Neuron (in vitro differentiated cells): Measurements from ENCODE around the gene CFD.

Experiments
- H2AFZ ChIP-seq: one replicate; pipeline ENCODE4 v1.6.1; 2013; ENCODE audit warnings: low read depth, mild to moderate bottlenecking, inconsistent platforms, low read length, moderate library complexity
- H3K27me3 ChIP-seq: one replicate; pipeline ENCODE4 v1.6.1; 2013; ENCODE audit warnings: low read length; ENCODE audit not compliant: insufficient read depth
- H3K36me3 ChIP-seq: one replicate; pipeline ENCODE4 v1.6.1; 2013; ENCODE audit warnings: low read length; ENCODE audit not compliant: insufficient read depth
- H3K4me1 ChIP-seq: one replicate; pipeline ENCODE4 v1.6.1; 2013; ENCODE audit warnings: low read length; ENCODE audit not compliant: insufficient read depth
- H3K4me3 ChIP-seq: 2 replicates; pipeline ENCODE4 v1.5.1; 2013; ENCODE audit warnings: mild to moderate bottlenecking, low read length, moderate library complexity
- H3K9me3 ChIP-seq: one replicate; pipeline ENCODE4 v1.6.1; 2013; ENCODE audit warnings: low read length

CFD gene

GRCh38 chr19:867301-867793, 7.9 kb downstream of the CFD start:
- peaks cover 4% of the 10 kb centered on the region for H3K9me3 ChIP-seq
- H3K27me3 ChIP-seq = no peaks in the 10 kb centered on the region
- no peak overlapping the region for H2AFZ ChIP-seq
- no peak overlapping the region for H3K4me3 ChIP-seq
- peaks cover 43% of the 10 kb centered on the region for H3K36me3 ChIP-seq
- no peaks in the 10 kb centered on the region for H3K4me1 ChIP-seq

DNA sequence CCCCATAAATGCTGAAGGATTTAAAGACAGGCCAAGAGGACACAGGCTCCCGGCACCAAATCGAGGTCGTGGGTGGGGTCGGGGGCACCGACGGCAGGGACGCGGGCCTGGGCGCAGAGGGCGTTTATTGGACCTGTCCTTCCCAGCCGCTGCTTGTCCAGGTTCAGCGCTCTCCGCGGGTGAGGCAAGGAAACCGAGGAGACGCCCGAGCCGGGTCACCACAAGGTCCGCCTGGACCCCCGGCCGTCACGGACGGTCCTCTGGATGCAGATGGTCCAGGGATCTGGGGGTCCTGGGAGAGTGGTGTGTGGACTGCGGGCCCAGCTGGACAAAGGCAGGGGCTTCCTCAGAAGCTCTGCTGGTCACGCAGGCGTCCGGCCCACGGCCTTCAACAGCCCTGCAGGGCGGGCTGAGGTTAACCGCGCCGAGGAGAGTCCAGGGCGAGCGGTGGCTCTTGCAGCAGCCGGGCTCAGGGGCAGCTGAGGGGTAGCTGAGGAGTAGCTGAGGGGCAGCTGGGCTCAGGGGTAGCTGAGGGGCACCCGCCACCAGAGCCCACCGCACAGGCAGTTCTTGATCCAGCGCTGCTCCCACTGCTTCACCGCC, 8.5 kb downstream of the CFD start:
- Histone ChIP-seq H3K9me3 (peaks cover 4% of the 10 kb centered on the region), H3K4me3 (no peak overlapping the region), H3K4me1 (no peaks in the 10 kb centered on the region), H2AFZ (no peak overlapping the region), H3K27me3 (no peaks in the 10 kb centered on the region), H3K36me3 (peaks cover 44% of the 10 kb centered on the region)

DNA sequence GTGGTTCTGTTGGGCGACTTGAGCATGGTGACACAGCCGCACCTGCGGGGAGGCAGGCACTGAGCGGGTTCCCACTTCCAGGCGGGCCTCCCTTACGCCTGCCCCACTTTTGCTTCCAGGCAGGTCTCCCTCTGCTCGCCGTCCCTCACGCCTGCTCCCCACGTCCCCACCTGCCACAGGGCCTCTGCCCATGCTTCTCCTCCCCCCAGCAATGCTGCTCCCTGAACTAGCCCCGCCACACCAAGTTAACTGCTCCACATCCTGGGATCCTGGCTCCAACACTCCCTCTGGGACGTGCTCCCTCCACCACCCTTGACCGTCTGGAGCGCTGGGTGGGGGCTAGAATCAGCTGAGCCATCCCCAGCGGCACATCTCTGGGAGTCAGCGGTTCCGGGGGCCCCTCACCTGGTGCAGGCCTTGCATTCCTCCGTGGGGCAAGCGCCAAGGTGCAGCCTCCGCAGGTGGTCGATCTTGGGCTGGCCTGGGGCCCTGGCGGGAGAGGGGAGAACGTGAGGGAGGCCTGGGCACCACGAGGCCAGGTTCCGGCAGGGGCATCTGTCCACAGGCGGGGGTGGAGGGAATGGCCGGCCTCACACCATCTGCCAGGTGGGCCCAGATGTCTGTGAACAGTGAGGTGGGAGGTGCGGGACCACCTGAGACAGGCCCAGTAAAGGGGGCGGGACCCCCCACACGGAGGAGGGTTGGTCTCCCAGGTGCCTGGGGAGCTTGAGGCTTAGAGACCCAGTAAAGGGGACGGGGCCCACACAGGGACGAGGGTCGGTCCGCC, 9.2 kb downstream of the CFD start:
- Histone ChIP-seq H3K4me1 (no peaks in the 10 kb centered on the region), H3K36me3 (peaks cover 48% of the 10 kb centered on the region), H3K27me3 (no peaks in the 10 kb centered on the region), H2AFZ (no peak overlapping the region), H3K4me3 (no peak overlapping the region), H3K9me3 (peaks cover 4% of the 10 kb centered on the region)

GRCh38 chr19:869245-870177, 10.0 kb downstream of the CFD start:
- Histone ChIP-seq H3K4me3 (no peak overlapping the region), H3K27me3 (no peaks in the 10 kb centered on the region), H3K9me3 (peaks cover 4% of the 10 kb centered on the region), H3K4me1 (no peaks in the 10 kb centered on the region), H2AFZ (no peak overlapping the region), H3K36me3 (peaks cover 53% of the 10 kb centered on the region)

GRCh38 chr19:870314-870713, 10.8 kb downstream of the CFD start:
- peaks cover 4% of the 10 kb centered on the region for H3K9me3 ChIP-seq
- no peaks in the 10 kb centered on the region for H3K27me3 ChIP-seq
- no peak overlapping the region for H3K4me3 ChIP-seq
- peaks cover 58% of the 10 kb centered on the region for H3K36me3 ChIP-seq
- no peaks in the 10 kb centered on the region for H3K4me1 ChIP-seq
- H2AFZ ChIP-seq = no peak overlapping the region

DNA sequence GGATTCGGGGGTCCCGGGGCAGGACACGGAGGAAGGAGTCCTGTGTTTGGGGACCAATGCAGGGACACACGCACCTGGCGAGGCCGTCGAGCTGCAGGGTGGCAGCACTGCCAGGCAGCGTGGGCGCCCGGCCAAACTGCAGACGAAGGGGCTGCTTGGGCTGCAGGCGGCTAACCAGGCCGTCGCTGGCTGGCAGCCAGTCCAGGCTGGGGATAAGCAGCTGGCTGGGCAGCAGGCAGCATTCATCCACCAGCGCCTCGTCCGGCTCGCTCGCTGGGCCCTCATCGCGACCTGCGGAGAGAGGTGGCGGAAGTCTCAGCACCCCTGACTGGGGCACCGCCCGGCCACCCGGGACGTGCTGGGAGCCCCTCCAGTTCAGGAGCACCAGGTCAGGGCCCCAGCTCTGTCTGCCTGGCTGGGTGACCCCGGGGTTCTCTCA, 11.5 kb downstream of the CFD start:
- Histone ChIP-seq H3K36me3 (peaks cover 64% of the 10 kb centered on the region), H2AFZ (no peak overlapping the region), H3K4me3 (no peak overlapping the region), H3K27me3 (no peaks in the 10 kb centered on the region), H3K9me3 (peaks cover 4% of the 10 kb centered on the region), H3K4me1 (no peaks in the 10 kb centered on the region)

GRCh38 chr19:871446-872265, 12.2 kb downstream of the CFD start:
- no peaks in the 10 kb centered on the region for H3K4me1 ChIP-seq
- no peaks in the 10 kb centered on the region for H3K27me3 ChIP-seq
- no peak overlapping the region for H3K4me3 ChIP-seq
- H3K36me3 ChIP-seq = peaks cover 68% of the 10 kb centered on the region
- no peak overlapping the region for H2AFZ ChIP-seq
- H3K9me3 ChIP-seq = peaks cover 4% of the 10 kb centered on the region

- Histone ChIP-seq H3K9me3 (peaks cover 4% of the 10 kb centered on the region), H3K27me3 (no peaks in the 10 kb centered on the region), H3K4me1 (no peaks in the 10 kb centered on the region), H3K4me3 (no peak overlapping the region), H3K36me3 (peaks cover 71% of the 10 kb centered on the region), H2AFZ (no peak overlapping the region)
Measured at GRCh38 chr19:872266-872951, 12.9 kb downstream of the CFD start.

- Histone ChIP-seq H3K36me3 (peaks cover 64% of the 10 kb centered on the region), H2AFZ (no peak overlapping the region), H3K9me3 (peaks cover 4% of the 10 kb centered on the region), H3K4me1 (no peaks in the 10 kb centered on the region), H3K27me3 (no peaks in the 10 kb centered on the region), H3K4me3 (no peak overlapping the region)
Measured at GRCh38 chr19:873084-873483, 13.6 kb downstream of the CFD start.

DNA sequence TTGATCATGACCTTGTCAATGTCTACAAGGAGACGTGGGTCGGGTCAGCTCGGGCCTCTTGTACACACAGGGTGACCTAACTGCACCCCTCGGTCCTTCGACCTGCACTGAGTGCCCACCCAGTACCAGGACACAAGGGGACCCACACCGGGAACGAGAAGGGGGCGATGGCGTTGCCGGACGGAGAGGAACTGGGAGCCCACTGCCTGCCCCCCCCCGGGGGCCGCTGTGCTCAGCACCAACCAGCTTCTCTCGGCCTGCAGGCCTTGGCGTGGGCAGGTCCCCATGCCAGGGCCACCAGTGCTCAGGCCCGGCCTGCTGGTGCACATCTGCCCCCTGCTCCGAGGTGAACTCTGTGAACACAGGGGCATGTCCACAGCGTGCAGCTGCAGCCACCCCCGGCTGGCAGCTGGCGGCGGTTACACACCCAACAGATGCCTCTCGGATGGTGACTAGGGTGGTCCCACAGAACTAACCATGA, 14.1 kb downstream of the CFD start:
- peaks cover 59% of the 10 kb centered on the region for H3K36me3 ChIP-seq

GRCh38 chr19:875265-875879, 15.9 kb downstream of the CFD start:
- no peak overlapping the region for H2AFZ ChIP-seq
- peaks cover 53% of the 10 kb centered on the region for H3K36me3 ChIP-seq

More for the DNA sequence above, 14.1 kb downstream of the CFD start:
- H3K4me3 ChIP-seq = no peak overlapping the region
- H3K9me3 ChIP-seq = no peaks in the 10 kb centered on the region
- H2AFZ ChIP-seq = no peak overlapping the region
- no peaks in the 10 kb centered on the region for H3K27me3 ChIP-seq
- H3K4me1 ChIP-seq = no peaks in the 10 kb centered on the region

More at GRCh38 chr19:875265-875879, 15.9 kb downstream of the CFD start:
- no peaks in the 10 kb centered on the region for H3K27me3 ChIP-seq
- H3K9me3 ChIP-seq = no peaks in the 10 kb centered on the region
- H3K4me1 ChIP-seq = no peaks in the 10 kb centered on the region
- no peak overlapping the region for H3K4me3 ChIP-seq
